ENCODE results near the gene MINDY1.

Gene MINDY1

DNA sequence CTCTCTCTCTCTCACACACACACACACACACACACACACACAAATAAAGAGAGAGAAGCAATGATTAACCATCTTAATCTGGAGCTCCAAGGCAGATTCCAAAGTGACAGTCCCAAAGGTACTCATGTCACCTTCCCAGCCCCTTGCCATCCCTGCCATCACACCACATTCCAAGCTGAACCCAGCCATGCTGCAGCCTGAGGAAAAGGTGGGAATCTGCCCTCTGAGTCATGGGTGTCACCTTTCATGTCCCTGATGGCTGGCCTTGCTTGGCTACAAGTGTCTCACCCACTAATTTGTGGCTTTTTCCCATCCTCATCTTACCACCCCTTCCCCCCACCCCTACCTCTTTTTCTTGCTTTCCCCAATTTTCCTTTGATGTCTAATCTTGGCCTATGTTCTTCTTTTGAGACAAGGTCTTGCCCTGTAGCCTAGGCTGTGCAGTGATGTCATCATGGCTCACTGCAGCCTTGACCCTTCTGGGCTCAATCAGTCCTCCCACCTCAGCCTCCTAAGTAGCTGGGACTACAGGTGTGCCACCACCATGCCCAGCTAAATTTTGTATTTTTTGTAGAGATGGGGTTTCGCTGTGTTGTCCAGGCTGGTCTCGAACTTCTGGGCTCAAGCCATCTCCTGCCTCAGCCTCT, 21.4 kb downstream of the MINDY1 start:
- DNase-seq (ENCODE audit: low spot score): no peak

DNA sequence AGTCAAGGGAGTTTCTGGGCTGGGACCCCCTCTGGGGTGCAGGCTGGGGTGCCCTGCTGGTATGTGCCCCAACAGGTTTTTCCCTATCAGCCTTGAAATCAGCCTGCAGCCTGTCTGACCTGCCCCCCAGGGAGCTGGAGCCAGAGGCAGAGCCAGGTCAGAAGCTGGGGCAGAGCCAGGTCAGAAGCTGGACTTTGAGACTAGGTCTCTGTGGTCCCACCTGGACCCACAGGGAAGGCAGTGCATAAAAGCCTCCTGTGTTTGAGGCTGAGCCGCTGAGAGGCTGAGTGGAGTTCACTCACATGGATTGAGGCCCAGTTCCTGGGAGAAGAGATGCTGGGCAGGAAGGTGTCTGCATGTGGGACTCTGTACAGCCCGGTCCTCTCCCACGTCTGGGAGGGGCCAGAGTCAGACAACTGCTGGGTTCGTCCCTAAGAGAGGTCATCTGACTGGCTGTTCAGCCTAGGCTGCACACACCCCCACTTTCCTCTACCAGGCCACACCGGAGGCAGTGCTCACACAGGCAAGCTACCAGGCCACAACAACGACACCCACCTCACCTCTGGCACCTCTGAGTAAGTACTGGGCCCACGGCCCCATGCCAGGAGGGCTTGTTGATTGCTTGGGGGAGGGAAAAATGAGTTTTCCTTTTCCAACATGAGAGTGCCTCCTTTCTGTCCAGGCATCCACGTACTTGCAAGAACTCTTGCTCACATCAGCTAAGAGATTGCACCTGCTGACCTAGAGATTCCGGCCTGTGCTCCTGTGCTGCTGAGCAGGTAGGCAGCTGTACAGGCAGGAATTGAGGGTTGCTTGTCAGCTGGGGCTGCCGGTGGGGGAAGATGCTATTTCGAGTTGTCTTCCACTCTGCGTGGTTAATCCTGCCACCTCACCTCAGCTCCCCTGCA, 24.6 kb downstream of the MINDY1 start, which contains the start of gene ANXA9:
Gene ANXA9 (plus strand): TSS at position 488 of the 908 bp plus-strand sequence. CDS start 814 bp downstream, outside the sequence.
- peak; percentile 61 for DNase-seq (ENCODE audit: low spot score)

DNA sequence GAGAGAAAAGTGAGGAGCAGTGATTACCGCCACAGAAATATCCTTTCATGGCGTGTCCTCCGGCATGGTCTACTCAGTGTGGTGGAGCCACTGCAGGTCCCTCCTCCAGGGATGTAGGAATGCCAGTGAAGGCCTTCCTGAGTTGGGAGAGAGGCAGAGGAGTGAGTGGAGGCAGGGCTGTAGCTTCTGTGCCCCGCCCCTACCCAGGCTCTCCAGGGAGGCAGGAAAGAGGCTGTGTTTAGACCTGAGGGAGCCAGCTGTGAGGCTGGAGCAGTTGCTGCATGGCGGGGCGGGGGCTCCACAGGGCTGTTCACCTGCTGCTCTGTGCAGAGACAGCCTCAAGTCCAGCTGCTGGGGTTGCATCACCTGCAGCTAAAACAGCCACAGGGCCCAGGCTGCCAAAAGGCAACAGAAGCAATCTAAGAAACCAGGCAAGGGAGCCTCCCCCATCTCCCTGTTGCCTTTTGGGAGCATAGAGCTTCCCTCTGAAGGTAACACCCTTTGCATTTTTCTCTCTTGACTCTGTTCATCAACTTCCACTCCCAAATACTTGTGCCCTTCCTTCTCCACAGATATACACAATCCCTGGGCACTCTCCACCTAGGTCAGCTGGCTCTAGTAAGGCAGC, 25.4 kb downstream of the MINDY1 start:
- DNase-seq (ENCODE audit: low spot score): peak; percentile 77

DNA sequence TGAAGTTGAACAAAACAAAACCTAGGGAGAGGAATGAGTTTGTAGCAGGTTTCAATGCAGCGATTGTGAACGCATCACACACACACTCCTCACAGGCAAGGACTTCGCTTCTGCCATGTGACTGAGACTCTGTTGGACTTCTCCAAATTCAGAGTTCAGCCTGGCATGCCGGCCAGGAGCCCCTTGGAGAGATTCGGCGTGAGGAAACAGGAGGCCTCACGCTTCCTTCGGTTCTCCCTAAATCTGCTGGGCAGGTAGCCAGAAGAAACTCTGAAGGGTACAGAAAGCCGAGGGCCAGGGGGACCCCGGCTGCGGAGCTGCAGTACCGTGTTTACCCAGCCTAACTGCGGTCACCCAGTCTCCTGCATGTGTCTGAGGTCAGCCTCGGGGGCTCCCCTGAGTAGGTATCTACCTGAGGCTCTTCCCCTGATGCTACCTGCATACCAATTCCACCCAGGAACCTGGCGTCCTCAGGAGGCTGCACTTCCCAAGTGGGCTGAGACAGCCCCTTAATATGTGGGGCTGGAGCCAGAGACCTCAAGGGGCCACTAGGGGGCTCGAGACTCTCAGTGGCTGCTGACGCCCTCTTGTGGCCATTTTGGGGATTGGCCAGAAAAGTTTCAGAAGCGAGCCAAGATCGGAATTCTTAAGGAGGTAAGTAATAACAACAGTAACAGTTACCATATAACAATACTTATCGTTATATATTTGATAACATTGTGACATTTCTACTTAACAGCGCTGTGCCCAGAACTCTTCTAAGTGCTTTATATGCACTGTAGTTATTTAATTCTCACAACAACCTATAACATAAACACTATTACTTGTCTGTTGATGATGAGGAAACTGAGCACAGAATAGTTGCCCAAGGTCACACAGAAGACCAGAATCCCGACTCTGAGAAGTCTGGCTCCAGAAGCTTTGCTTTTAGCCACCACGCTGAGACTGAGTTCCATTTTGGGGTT, 27.3 kb downstream of the MINDY1 start:
- peak; percentile 92 for DNase-seq (ENCODE audit: low spot score)

DNA sequence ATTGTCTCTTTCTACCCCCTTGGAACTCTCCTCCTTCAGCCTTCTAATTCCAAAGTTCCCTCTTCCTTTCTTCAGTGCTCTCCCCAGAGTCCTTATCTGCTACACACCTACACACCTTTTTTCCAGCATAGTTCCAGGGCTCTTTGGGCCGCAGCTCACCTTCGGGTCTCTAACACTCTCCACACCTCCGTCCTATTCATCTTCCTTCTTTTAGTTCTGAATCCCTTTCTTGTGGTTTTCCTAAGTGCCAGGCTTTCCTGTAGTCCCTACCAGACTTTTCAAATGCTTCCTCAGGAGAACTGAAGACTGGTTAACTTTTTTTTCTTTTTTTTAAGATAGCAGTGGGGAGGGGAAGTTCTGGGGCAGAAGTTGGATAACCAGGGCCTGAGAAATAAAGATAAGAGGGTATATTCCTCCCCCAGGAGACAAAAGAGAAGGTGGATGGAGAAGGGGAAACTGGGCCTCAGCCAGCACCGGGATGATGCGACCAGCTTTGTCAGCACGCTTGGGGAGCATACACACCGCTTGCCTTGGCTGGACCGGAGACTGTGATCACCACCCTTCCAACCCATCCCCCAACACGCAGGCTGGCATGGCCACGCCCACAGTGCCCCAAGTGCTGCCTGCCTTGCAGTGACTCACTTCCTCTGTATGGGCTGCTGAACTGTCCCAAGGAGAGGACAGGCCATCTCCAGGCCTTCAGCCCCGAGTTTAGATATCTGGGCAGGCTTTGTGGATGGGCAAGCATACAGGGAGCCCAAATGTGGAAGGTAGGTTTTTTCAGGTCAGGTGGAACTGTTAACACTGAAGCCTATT, 29.6 kb downstream of the MINDY1 start:
- no peak for DNase-seq (ENCODE audit: low spot score)

DNA sequence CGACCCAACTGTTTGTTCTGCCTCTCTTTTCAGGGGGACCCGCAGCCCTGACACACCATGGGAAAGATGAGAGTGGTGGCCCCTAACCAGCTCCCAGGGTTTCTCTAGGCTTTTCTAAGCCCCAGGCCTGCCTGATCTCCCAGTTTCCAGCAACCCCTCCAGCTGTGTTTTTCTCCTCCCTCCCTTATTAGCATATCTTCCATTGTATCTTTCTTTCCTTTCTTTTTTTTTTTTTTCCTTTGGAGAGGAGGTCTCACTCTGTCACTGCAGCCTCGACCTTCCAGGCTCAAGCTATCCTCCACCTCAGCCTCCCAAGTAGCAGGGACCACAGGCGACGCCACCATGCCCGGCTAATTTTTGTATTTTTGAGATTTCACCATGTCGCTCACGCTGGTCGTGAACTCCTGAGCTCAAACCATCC, 30.3 kb downstream of the MINDY1 start:
- DNase-seq (ENCODE audit: low spot score): no peak

DNA sequence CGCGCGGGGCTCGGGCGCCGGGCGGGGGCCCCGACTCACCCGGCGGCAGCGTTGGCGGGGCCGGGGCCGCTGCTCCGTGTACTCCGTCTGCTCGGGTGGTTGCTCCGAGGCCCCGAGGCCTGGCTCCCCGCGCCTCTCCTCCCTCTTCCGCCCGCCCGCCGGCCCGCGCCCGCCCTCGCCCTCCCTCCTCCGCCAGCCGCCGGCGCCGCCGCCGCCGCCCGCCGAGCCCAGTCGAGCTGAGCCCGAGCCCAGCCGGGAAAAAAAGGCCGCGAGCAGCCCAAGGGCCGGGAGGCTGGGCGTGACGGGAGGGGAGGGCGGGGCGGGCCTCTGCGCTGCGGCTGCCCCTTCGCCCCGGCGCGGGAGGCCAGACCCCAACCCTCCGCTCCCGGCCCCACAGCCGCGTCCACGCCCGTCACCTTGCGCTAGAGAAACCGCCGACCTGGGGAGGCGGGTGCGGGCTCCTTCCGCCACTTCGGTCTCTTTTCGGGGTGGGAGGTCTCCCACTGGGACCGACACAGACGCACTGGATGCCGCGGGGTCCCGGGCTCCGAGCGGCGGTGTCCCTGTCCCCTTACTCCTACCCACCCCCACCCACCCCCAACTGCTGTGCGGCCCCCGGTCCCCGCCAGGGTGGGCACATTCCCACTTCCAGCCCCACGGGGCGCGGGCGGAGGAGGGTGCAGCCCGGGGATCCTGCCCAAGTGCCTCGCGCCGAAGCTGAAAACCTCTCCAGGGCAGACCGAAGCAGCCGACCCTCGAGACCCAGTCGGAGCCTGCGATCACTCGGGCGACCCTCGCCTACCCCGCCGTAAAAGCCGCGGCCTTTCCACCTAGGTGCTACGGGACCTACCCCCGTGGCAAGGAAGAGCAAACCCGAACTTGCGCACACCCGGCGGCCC, 31.9 kb downstream of the MINDY1 start, which contains the start of gene CERS2:
Gene CERS2 (minus strand): TSS at position 256 of the 899 bp plus-strand sequence. CDS start 5,745 bp downstream, outside the sequence.
- DNase-seq (ENCODE audit: low spot score): peak; percentile 77

DNA sequence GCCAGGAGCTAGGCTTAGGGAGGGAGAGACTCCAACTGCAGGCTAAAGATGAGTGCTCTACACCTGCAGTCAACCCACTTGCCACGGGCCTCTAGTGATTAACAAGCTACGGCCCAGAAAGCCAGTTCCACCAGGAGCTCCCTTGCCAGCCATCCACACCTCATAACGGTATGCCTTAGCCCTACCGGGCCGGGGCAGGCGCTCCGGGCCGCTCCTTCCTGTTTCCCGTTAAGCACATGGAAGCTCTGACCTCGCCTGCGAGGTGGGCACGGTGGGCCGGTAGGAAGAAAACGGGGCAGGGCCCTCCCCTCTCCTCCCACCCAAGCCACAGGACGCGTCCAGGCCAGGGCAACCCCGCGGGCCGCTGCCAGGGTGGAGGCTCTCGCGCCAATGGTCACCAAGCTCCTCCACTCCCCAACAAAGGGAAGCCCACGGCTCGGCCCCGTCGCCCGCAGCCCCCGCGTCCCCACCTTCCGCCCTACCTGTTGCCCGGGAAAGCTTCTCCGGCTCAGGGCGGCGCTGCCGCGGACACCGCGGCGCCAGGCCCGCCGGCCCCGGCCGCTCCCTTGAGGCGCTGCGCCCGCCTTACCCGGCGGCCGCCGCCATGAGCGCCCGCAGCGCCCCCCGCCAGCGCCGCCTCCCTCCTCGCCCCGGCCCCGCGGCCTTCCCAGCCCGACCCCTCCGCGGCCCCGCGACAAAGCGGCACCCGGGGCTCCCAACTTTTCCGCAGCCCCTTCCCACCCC, 32.7 kb downstream of the MINDY1 start:
- DNase-seq (ENCODE audit: low spot score): no peak

DNA sequence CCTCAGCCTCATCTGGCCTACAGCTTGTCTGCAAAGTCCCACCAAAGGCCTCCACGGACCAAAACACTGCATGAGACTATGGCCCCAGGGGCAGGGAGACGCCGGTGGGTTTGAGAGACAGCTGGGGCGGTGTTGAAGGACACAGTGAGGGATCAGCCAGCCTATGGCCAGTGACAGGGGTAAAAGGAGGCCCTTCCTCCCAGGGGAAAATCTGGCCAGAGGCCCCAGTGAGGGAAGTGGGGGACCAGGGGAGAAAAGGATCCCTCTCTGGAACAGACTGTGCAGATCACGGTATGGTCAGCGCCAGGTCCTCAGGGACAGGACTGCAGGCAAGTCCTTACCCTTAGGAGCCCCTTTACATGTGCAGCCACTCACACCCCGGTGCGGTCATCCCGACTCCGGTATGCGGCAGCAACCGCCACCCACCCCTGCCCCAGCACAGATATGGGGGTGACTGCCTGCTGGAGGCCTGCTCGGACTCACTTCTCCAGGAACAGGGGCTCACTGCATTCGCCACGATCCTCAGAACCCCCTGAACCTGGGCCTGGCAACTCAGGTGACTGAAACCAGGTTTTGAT, 33.4 kb downstream of the MINDY1 start:
- no peak for DNase-seq (ENCODE audit: low spot score)

DNA sequence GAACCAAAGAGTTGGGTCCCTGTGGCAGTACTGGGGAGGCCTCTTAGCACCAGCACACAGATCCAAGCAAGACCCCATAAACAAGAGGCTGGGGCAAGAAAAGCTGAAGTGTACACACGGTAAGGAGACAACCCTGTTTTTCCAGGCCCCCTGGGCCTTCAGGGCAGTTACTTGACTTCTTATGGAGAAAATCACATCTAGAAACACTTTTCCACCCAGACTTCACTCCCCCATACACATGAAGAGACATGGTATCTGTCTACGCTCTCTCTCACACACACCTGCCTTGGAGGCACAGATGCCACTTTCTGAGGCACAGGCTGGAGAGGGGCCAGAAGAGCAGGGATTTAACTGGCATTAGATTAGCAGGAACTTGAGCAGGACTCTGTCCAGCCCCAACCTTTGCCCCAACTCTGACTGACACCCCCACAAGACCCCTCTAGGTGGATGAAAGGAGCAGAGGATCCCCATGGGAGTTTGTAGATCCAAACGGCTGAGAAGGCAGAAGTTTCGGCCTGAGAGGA, 34.2 kb downstream of the MINDY1 start:
- no peak for DNase-seq (ENCODE audit: low spot score)

DNA sequence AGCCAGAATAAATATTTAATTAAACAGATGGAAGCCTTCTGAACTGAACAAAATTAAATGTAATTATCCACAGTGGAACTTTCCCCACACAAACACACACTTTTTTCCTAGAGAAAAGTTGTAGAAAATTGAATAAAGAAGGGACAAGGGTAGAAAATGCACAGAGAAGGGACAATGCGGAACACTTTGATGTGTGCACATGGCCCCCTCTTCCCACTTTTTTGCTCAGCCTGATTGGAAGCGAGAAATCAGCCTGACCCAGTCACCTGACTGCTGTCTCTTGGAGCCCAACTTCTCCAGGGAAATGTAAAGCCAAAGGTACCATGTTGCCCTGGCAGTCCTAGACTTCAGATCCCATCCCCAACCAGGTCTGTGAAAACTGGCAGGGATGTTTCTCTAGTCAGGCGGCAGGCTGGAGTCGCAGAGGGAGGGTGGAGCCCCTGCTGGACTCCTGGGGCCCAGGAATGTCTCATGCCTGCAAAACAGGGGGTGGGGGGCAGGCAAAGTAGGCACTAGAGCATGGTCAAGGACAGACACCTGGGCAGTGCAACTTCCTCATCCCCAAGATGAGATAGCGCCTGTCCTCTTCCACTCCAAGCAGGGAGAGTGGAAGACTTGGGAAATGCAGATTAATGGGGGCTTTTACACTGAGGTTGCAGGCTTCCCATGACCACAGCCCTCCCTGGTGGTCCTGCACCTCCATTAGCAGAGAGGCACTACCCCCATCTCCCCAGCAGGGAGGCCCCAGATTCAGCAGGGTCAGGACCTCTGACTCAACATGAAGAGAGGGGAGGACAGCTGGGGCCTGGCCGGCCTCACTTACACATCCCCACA, 34.9 kb downstream of the MINDY1 start:
- no peak for DNase-seq (ENCODE audit: low spot score)

DNA sequence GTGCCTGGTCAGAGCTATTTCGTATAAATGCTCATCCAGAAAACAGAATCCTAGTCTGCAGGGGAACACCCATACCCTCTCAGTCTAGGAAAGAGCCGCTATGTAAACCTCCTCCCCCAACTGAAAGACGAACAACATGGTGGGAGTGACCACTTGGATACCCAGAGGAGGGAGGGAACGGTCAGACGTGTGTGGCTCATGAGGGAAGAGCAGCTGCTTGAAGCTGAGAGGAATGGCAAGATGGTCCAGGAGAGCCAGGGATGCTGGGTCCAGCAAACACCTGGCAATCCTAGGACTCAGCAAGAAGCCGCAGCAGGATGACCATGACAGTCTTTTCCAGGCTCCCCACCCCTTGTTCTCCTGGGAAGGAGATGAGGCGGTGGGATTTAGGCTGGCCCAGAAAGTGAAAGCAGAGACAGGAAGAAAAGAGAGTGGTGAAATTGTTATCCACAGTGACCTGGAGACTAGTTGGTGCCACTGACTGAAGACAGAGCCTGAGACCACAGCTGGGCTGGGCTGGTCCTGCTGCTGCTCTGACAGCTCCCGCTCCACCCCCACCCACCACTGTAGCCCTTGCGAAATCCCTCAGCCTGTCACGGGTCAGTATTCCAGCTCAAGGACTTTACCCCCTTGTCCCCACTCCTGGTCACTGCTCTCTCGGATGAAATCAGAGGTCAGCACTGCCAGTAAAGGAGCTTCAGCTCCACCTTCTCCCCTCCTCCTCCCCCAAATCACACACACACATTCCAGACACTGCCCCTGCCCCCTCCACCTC, 35.7 kb downstream of the MINDY1 start:
- no peak for DNase-seq (ENCODE audit: low spot score)

DNA sequence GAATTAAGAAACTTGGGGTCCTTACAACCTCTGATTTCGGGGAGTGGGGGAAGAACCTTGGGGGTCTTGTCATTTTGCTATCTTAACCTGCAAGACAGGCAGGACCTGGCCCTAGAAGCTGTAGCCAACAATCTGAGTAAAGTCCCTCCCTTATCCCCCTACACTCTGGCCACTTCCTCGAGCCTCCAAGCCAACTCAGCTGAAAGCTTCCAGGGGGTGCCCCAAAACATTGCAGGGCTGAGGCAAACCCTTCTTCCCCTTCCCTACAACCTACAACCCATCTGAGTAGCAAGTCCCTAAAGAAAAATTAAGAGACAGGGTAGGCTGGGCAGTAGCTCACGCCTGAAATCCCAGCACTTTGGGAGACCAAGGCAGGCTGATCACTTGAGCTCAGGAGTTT, 37.1 kb downstream of the MINDY1 start:
- no peak for DNase-seq (ENCODE audit: low spot score)

DNA sequence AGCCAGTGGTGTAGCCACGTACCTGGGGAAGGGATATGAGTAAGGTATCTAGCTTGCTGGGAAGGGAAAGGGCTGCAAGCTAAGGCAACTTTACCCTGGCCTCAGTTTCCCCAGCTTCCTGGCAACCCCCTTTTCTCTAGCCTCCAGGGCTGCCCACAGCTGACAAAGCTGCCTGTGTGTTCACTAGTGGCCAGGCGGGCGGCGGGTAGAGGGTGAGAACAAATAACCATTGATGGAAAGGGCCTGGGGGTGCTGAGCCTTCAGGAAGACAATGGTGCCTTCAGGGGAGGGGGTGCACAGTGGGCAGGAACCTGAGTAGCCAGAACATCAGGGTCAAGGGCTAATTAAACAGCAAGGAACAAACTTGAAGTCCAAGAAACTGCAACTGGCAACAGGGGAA, 38.2 kb downstream of the MINDY1 start:
- no peak for DNase-seq (ENCODE audit: low spot score)

DNA sequence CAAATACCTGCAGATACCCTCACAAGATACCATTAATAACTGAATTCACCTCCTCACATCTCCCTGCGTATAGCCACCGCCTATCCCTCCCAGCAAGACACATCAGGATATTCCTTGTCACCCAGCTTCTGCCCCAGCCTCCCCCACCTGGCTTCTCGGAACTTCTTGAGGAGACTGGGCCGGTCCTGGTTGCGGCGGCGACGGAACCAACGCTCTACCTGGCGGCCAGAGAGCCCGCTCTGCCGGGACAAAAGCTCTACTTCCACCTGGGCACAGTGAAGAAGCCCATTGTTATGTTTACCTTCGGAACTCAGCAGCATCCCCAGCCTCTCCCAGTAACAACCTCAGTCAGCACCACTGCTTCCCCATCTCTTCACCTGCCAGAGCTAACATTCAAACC, 38.8 kb downstream of the MINDY1 start:
- DNase-seq (ENCODE audit: low spot score): no peak

DNA sequence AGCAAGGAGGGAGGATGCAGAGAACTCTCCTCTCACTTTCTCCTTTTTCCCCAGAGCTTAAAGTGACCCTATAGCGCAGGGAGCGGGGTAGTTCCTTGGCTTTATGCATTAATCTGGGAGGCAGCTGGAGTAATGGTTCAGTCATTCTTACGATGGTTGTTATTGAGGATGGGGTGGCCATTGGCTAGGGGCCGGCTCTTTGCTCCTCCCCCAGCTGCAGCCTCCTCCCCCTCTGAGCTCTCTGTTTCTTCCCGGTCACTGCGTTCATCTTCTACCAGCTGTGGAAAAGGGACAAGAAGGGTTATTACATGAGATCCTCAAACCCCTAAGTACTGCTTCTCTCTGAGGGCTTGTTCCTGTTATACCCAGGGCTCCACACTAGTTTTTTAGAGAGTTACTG, 40.7 kb downstream of the MINDY1 start:
- no peak for DNase-seq (ENCODE audit: low spot score)
